HG02798 (cell line): Measurements from ENCODE around the gene SPESP1.

Experiments
- ATAC-seq: cut with Tn5 transposase; IDR thresholded peaks from one replicate; pipeline ENCODE4 v1.9.1; 2021; ENCODE audit warnings: mild to moderate bottlenecking; ENCODE audit not compliant: unreplicated experiment, poor library complexity

SPESP1 gene

GRCh38 chr15:68990231-68990991 is 60.1 kb downstream of the SPESP1 start:
- no peak for ATAC-seq

GRCh38 chr15:68990992-68991500 is 60.7 kb downstream of the SPESP1 start:
- no peak for ATAC-seq

- ATAC-seq = no peak
These were observed 61.4 kb downstream of the SPESP1 start for GRCh38 chr15:68991723-68992122.

GRCh38 chr15:68992696-68993095 is 62.4 kb downstream of the SPESP1 start:
- no peak for ATAC-seq

- ATAC-seq = no peak
These were observed 63.0 kb downstream of the SPESP1 start for GRCh38 chr15:68993276-68993675.

- ATAC-seq = no peak
These were observed 63.8 kb downstream of the SPESP1 start for GRCh38 chr15:68994149-68994548.

DNA sequence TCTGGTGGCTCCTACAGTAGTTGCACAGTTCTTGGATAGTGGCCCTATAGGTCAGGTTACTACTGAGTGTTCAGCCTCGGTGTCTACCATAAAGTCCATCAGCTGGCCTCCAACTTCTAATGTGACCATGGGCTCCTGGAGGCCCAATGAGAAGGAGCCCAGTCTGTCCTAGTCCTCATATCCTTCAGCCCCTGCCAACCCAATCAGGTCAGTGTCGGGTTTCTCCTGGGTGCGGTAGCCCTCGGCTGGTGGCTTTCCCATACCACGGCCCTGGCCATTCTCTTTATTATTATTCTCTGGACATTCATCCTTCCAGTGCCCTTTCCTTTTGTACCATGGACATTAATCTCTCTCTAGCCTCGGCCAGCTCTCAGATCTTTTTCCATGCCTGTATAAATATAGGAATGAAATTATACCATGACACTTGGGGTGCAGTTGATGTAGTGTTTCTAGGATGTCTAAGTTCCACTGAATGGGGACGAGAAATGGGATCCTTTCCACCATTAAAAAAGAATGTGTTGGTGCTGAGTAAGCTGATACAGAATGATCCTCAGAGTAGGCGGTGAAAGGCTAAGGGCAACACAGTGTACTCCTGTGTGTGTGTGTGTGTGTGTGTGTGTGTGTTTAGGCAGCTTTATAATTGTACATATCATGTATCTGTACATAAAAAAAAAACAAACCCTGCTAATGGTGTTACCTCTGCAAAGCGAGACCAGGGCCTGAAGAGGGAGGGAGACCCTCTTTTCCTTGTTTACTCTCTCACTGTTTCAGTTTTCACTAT is 64.8 kb downstream of the SPESP1 start:
- no peak for ATAC-seq
